Measurements from ENCODE around the gene ECE1. TPM values are rescaled to one million over a fixed set of nuclear protein-coding genes. Genes with fewer than 3 reads are reported as not detected.

ECE1 gene
- total and polyA plus RNA-seq, 10 of the 15 experiments (the other 5 are each of a cell fraction or from before 2014, with no cell fraction given): 0.97 to 81.0 (median 37.0) TPM

GRCh38 chr1:21175324-21175669 is 115.0 kb downstream of the ECE1 start (continued):
- TF ChIP-seq ZNF687 (IDR thresholded peaks at IDR 0.05) (0 out of 2 replicates have a peak, but pooled peaks have one; percentile 25), NFYB (IDR thresholded peaks at IDR 0.05; ENCODE audit: insufficient read depth, low read depth, low read length) (no peak), ATF7 (IDR thresholded peaks at IDR 0.05; ENCODE audit: low read depth) (peak; percentile 23; the same call in 1 of the 2 replicates), HDAC6 (IDR thresholded peaks at IDR 0.05; ENCODE audit: unreplicated experiment) (no peak), EGR1 (IDR thresholded peaks at IDR 0.05; ENCODE audit: borderline replicate concordance in 1 of 2, low read depth in 2 of 2, low read length in 2 of 2) (peak in 1 of 2 experiments; percentile 32; a peak in 1 of 3 replicates), CREB1 (IDR thresholded peaks at IDR 0.05; ENCODE audit: low read depth) (0 out of 2 replicates have a peak, but pooled peaks have one; percentile 35), ZBTB4 (CRISPR knock-in tag; IDR thresholded peaks at IDR 0.05) (no peak), ZBTB33 (IDR thresholded peaks at IDR 0.05) (no peak), RUNX3 (IDR thresholded peaks at IDR 0.05; ENCODE audit: low read length) (peak; percentile 85), SPI1 (IDR thresholded peaks at IDR 0.05; ENCODE audit: borderline replicate concordance, insufficient read depth, low read depth, low read length) (peak; percentile 34; the same call in 1 of the 2 replicates)

Data from GM12878 (cell line).